ENCODE data around the gene SPON1.

- TF ChIP-seq CTCF (IDR thresholded peaks at IDR 0.05) (no peak), EZH2 (IDR thresholded peaks at IDR 0.05; ENCODE audit: borderline replicate concordance, insufficient read depth, low read depth, low read length, poor library complexity, severe bottlenecking) (no peak)
Observed at GRCh38 chr11:14106303-14107049, 144.0 kb downstream of the SPON1 start.

Measured in B cell (primary cell).